Esophagus (tissue), 2 donors: ENCODE measurements around the gene PRAMEF11. TPM values are rescaled to one million over a fixed set of nuclear protein-coding genes. Genes with fewer than 3 reads are reported as not detected.

Source experiments
- H3K27ac ChIP-seq, 2 donors: one replicate each; pipeline ENCODE4 v1.5.1; 2013; ENCODE audit warnings: low read depth in 2 of 2, mild to moderate bottlenecking in 2 of 2, inconsistent platforms in 1 of 2, low read length in 1 of 2, moderate library complexity in 1 of 2
- H3K27me3 ChIP-seq, 2 donors: one replicate each; pipeline ENCODE4 v1.6.1; 2013; ENCODE audit warnings: low read length in 2 of 2, control low read depth in 1 of 2, mild to moderate bottlenecking in 1 of 2; ENCODE audit not compliant: insufficient read depth in 2 of 2, control insufficient read depth in 1 of 2
- H3K36me3 ChIP-seq, 2 donors: one replicate each; pipeline ENCODE4 v1.6.1; 2013; ENCODE audit warnings: low read length in 1 of 2; ENCODE audit not compliant: control insufficient read depth in 2 of 2, insufficient read depth in 2 of 2
- H3K4me1 ChIP-seq, 2 donors: one replicate each; pipeline ENCODE4 v1.6.1; 2013; ENCODE audit warnings: low read length in 1 of 2; ENCODE audit not compliant: control insufficient read depth in 2 of 2, insufficient read depth in 2 of 2
- H3K4me3 ChIP-seq, 2 donors: one replicate each; pipeline ENCODE4 v1.5.1; 2013; ENCODE audit warnings: low read length in 2 of 2, mild to moderate bottlenecking in 2 of 2, low read depth in 1 of 2, moderate library complexity in 1 of 2
- H3K9me3 ChIP-seq, 2 donors: one replicate each; pipeline ENCODE4 v1.6.1; 2013; ENCODE audit warnings: mild to moderate bottlenecking in 2 of 2, low read depth in 1 of 2, low read length in 1 of 2, moderate library complexity in 1 of 2; ENCODE audit not compliant: control insufficient read depth in 2 of 2, insufficient read depth in 1 of 2
- WGBS, 2 donors: extraction: QIAGEN DNeasy Blood & Tissue Kit; methylation state at CpG; one replicate each; pipeline ENCODE4 v1.1.7; 2013; 5-methylcytosine and 5-hydroxymethylcytosine counted together
- polyA plus RNA-seq, 2 donors: library from polyadenylated mRNA; stranded (reverse); fragments of 200-250 nt; gene quantifications; one replicate each; pipeline ENCODE4 v1.2.3, GENCODE V29; 2013
- donor health status: healthy with polysubstance abuse.
- donor health status: Bipolar disorder and iron deficiency.

Gene PRAMEF11
- polyA plus RNA-seq, 2 donors, result not detected

- Histone ChIP-seq H3K4me1 (no peaks in the 10 kb centered on the region), H3K27ac (no peak overlapping the region), H3K27me3 (no peaks in the 10 kb centered on the region), H3K9me3 (peaks cover 3 to 5% of the 10 kb centered on the region in 2 donors), H3K36me3 (no peaks in the 10 kb centered on the region), H3K4me3 (no peak overlapping the region)
- WGBS, 2 donors, result 74% methylated on average over 8 of the region's 8 CpGs
Observed at GRCh38 chr1:12775443-12775842, 55.8 kb downstream of the PRAMEF11 start.

DNA sequence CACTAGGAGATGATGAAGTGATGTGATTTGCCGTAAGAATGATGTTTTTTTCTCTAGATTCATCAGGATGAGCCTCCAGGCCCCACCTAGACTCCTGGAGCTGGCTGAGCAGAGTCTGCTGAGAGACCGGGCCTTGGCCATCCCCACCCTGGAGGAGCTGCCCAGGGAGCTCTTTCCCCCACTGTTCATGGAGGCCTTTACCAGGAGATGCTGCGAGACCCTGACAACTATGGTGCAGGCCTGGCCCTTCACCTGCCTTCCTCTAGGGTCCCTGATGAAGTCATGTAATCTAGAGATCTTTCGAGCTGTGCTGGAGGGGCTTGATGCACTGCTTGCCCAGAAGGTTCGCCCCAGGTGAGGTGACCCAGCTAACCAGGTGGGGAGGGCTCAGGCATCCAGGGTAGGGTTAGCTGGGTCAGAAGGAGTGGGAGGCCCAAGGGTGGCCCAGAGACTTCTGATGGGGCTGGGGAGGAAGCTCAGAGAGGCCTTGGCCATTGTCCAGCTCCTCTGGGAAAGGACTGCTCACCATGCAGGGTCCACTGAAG, 56.3 kb downstream of the PRAMEF11 start:
- no peaks in the 10 kb centered on the region for H3K4me1 ChIP-seq
- H3K27me3 ChIP-seq, result no peaks in the 10 kb centered on the region
- no peak overlapping the region for H3K4me3 ChIP-seq
- no peaks in the 10 kb centered on the region for H3K36me3 ChIP-seq
- H3K27ac ChIP-seq, result no peak overlapping the region
- 84 to 86% methylated on average over 5 of the region's 5 CpGs for WGBS, 2 donors
- H3K9me3 ChIP-seq, result peaks cover 3 to 5% of the 10 kb centered on the region in 2 donors

Other genes starting within 250 kb of the PRAMEF11 start
- 10 to 100 TPM; 73.1 to 83.7 TPM for gene DHRS3, start 213.2 kb downstream of the PRAMEF11 start, polyA plus RNA-seq
- not detected for gene AADACL4, start 187.3 kb downstream of the PRAMEF11 start, polyA plus RNA-seq
- gene AADACL3, start 115.3 kb downstream of the PRAMEF11 start, polyA plus RNA-seq, result not detected
- gene CFAP107, start 85.2 kb downstream of the PRAMEF11 start, polyA plus RNA-seq, result not detected
- not detected for gene PRAMEF12, start 57.7 kb downstream of the PRAMEF11 start, polyA plus RNA-seq
- not detected for gene PRAMEF1, start 40.0 kb downstream of the PRAMEF11 start, polyA plus RNA-seq
- not detected for gene HNRNPCL1, start 17.3 kb upstream of the PRAMEF11 start, polyA plus RNA-seq
- gene PRAMEF2, start 25.7 kb upstream of the PRAMEF11 start, polyA plus RNA-seq, result not detected
- not detected for gene PRAMEF4, start 54.8 kb upstream of the PRAMEF11 start, polyA plus RNA-seq
- gene PRAMEF10, start 66.9 kb upstream of the PRAMEF11 start, polyA plus RNA-seq, result not detected
- gene PRAMEF7, start 85.2 kb upstream of the PRAMEF11 start, polyA plus RNA-seq, result not detected
- not detected for gene PRAMEF6, start 116.2 kb upstream of the PRAMEF11 start, polyA plus RNA-seq
- gene PRAMEF27, start 225.2 kb upstream of the PRAMEF11 start, polyA plus RNA-seq, result not detected
- not detected for gene HNRNPCL3, start 229.4 kb upstream of the PRAMEF11 start, polyA plus RNA-seq
- gene PRAMEF25, start 239.4 kb upstream of the PRAMEF11 start, polyA plus RNA-seq, result not detected